HFF-Myc (cell line): ENCODE data around the gene UGT1A9.

Experiments
- DNase-seq: peaks from one replicate; pipeline ENCODE4 v3.0.0-alpha.2; 2011; ENCODE audit warnings: low read depth; ENCODE audit errors: extremely low read depth
- H3K4me3 ChIP-seq: replicated peaks from 2 replicates; pipeline ENCODE4 v1.5.1; 2011; ENCODE audit warnings: low read depth, mild to moderate bottlenecking, control low read depth, low read length
- CTCF ChIP-seq: IDR thresholded peaks from 2 replicates; pipeline ENCODE4 v1.5.1; 2012; ENCODE audit warnings: mild to moderate bottlenecking, low read depth, low read length, control low read depth; ENCODE audit errors: missing control alignments

UGT1A9 gene

DNA sequence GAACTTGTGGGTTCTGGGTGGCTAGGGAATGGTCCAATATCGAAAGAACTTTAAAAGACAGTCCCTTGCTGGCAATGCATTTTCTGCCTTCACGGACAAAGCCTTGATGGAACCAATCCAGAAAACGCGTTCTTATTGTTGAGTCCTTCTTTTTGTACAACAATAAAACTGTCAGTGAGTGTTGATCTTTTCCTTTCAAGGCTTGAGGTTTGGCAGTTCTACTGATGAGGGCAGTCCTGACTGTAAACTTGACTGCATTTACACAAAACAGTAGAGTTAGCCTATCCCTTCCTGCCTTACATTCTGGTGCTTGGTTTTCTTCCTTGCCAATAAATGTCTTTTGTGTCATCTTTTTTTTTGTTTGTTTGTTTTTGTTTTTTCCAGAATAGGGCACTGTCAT, 7.5 kb downstream of the UGT1A9 start:
- TF ChIP-seq CTCF = no peak
- DNase-seq = no peak
- no peak overlapping the region for H3K4me3 ChIP-seq

DNA sequence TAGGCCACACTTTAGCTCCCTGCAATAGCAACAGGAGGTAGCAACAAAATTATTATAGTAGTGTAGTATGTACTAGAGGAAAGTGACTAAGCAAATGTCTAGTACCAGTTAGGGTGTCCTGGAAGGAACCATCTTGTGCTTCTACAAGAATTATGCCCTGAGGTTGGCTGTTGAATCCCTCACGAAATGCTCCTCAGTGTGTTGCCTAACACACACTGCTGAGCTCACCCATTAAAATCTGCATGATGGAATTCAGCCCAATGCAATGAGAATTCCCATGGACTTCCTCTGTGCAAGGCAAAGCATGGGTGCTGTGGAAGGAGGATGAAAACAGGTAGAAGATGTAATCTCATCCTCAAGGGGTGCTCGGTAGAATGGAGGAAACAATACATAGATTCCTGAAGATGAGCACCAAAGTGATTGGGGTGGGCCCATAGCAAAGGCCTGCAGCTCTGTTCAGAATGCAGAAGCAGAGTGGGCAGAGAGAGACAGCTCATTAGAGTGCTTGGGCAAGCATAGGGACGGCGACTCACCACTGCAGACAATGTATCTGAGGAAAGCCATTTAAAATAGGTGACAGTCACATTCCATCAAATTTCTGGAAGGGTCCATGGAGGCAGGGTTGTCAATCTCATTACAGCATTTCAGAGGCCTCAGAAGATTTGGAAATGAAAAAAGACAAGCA, 8.8 kb downstream of the UGT1A9 start:
- no peak for DNase-seq
- H3K4me3 ChIP-seq = no peak overlapping the region
- TF ChIP-seq CTCF = no peak

DNA sequence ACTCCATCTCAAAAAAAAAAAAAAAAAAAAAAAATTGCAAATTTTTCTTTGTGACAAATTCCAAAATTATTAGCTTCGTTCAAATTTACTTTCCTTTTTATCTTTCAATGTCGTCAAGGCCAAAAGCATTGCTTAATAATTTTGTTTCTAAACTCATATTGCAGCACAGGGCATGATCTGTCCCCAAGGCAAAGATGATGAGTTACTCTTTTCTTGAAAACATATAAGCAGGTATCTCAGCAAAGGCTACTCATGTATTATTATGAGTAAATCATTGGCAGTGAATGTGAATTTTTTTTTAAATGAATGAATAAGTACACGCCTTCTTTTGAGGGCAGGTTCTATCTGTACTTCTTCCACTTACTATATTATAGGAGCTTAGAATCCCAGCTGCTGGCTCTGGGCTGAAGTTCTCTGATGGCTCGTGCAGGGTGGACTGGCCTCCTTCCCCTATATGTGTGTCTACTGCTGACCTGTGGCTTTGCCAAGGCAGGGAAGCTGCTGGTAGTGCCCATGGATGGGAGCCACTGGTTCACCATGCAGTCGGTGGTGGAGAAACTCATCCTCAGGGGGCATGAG, 9.9 kb downstream of the UGT1A9 start, which contains the start of gene UGT1A7:
TSS of gene UGT1A7 (plus strand) at position 381 of the 579 bp plus-strand sequence. CDS start at position 418, 37 bp downstream.
- DNase-seq = no peak
- TF ChIP-seq CTCF = no peak

DNA sequence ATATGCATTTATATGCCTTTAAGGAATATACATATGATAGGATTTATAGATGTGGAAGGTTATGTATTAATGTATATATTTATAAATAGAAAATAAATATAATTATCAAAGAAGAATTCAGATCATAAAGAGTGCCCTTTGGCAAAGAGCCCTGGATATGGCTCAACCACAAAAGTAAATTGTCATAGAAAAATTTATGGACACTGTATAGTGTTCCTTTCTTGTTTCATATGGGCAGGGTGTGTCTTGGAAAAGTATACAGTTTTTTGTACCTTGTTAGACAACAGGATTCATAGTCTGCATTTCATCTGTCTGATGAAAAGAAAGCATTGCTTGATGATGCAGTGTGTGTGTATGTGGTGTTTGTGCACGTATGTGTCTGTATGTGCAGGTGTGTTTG, 12.9 kb downstream of the UGT1A9 start:
- DNase-seq = no peak
- TF ChIP-seq CTCF = no peak
- H3K4me3 ChIP-seq = no peak overlapping the region

More for the DNA sequence above, 9.9 kb downstream of the UGT1A9 start, which contains the start of gene UGT1A7:
- H3K4me3 ChIP-seq = no peak within 1 kb of the TSS

- no peak for TF ChIP-seq CTCF
- no peak for DNase-seq
- H3K4me3 ChIP-seq = no peak overlapping the region
Observed at GRCh38 chr2:233686928-233687327, 15.2 kb downstream of the UGT1A9 start.

- DNase-seq = no peak
- H3K4me3 ChIP-seq = no peak overlapping the region
- TF ChIP-seq CTCF = no peak
Observed at GRCh38 chr2:233688341-233688740, 16.6 kb downstream of the UGT1A9 start.

DNA sequence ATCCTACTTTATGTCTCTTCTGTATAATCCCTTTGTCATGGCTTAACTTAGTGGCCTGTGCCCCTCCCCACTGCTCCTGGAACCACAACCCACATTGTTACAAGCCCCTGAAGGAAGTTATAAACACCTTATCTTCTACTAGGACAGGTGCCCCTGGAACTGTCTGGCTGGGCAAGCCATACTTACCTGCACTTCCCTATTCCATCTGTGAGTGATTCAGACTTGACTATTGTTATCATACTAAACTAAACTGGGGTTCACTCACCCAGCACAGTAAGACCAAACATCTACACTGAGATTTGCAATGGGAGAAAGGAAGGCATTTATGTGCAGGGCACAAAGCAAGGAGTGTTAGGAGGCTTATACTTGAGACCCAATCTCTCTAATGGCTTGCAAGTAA, 17.3 kb downstream of the UGT1A9 start:
- H3K4me3 ChIP-seq = no peak overlapping the region
- no peak for TF ChIP-seq CTCF
- no peak for DNase-seq
